Astrocyte of the cerebellum (primary cell): ENCODE data around the gene HIVEP3.
"Not testable (repeated sequence)": the region's sequence is repeated elsewhere in the genome, so short reads cannot be mapped to it uniquely, and the experiment has no call there.

ENCODE experiments used
- DNase-seq: peaks from one replicate; pipeline ENCODE4 v3.0.0-alpha.2; 2011; ENCODE audit warnings: low read depth
- H3K4me3 ChIP-seq: 2 replicates; pipeline ENCODE4 v1.5.1; 2011; ENCODE audit warnings: mild to moderate bottlenecking, low read depth, low read length, moderate library complexity
- in situ Hi-C: cut with HindIII; loops from 2 replicates; pipeline ENCODE4 v1.10.0; 2017; ENCODE audit warnings: low sequenced_read_pairs
- TF ChIP-seq, protein P1 (sequence below): IDR thresholded peaks from 2 replicates; pipeline ENCODE4 v1.5.1; 2012; ENCODE audit warnings: low read length, low read depth, moderate library complexity, mild to moderate bottlenecking; ENCODE audit errors: missing control alignments

Gene HIVEP3

DNA sequence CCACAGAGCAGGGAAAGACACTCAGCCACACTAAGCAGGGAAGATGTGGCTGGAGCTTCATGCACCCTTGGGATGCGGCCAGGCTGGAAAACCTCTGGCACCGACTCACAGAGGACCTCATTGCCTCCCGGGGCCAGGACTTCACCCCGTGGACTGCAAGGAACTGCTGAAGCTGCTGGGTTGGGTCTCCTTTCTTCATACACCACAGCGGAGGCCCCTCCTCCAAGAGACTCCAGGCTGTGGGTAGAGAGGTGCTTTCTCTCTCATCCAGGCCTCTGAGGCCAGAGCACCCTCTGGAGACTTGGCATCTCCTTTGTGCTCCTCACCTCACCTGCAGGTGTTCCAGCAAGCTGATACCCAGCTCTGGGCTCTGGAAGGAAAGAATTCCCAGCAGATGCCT is 358.2 kb downstream of the HIVEP3 start:
- no peak overlapping the region for H3K4me3 ChIP-seq
- DNase-seq, result no peak
- in situ Hi-C loops, result no loop called here
- TF ChIP-seq, protein P1, sequence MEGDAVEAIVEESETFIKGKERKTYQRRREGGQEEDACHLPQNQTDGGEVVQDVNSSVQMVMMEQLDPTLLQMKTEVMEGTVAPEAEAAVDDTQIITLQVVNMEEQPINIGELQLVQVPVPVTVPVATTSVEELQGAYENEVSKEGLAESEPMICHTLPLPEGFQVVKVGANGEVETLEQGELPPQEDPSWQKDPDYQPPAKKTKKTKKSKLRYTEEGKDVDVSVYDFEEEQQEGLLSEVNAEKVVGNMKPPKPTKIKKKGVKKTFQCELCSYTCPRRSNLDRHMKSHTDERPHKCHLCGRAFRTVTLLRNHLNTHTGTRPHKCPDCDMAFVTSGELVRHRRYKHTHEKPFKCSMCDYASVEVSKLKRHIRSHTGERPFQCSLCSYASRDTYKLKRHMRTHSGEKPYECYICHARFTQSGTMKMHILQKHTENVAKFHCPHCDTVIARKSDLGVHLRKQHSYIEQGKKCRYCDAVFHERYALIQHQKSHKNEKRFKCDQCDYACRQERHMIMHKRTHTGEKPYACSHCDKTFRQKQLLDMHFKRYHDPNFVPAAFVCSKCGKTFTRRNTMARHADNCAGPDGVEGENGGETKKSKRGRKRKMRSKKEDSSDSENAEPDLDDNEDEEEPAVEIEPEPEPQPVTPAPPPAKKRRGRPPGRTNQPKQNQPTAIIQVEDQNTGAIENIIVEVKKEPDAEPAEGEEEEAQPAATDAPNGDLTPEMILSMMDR, result no peak

DNA sequence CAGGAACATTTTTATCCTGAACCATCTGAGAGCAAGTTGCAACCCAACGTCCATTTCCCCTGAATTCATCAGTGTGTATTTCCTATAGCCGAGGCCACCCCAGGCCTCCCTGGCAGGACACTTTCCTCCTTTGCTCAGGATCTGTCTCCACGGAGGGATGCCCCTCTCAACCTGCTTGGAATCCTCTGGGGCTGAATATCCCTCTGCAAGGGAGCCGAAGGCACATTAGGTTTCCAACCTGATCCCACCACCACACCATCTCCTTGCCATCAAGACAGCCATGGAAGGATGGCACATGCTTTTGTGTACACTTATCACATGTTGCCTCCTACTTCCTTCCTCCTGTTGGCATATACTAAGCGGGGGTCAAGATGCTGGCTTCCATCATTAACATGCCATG is 359.4 kb downstream of the HIVEP3 start:
- TF ChIP-seq, protein P1, result no peak
- in situ Hi-C loops, result no loop called here
- H3K4me3 ChIP-seq, result no peak overlapping the region
- no peak for DNase-seq

DNA sequence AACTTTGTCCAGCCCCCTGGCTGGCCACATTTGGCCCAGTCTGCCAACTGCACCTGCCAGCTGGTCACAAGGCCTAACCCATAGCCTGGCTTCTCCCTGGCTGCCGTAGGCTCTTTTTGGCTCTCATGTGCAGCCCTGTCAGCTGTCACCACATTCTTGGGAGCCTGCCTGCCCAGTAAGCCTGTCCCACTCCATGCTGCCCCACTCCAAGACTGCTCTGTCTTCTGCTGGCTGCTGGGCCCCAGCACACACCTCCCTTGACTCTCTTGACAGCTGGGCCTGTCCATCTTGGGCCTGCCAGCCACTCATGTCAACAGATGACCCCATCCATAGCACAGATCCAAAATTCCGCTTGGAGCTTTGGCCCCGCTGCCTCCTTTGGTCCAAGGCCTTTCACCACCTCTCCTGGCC is 360.0 kb downstream of the HIVEP3 start:
- H3K4me3 ChIP-seq, result no peak overlapping the region
- TF ChIP-seq, protein P1, result no peak
- no peak for DNase-seq
- in situ Hi-C loops, result no loop called here

DNA sequence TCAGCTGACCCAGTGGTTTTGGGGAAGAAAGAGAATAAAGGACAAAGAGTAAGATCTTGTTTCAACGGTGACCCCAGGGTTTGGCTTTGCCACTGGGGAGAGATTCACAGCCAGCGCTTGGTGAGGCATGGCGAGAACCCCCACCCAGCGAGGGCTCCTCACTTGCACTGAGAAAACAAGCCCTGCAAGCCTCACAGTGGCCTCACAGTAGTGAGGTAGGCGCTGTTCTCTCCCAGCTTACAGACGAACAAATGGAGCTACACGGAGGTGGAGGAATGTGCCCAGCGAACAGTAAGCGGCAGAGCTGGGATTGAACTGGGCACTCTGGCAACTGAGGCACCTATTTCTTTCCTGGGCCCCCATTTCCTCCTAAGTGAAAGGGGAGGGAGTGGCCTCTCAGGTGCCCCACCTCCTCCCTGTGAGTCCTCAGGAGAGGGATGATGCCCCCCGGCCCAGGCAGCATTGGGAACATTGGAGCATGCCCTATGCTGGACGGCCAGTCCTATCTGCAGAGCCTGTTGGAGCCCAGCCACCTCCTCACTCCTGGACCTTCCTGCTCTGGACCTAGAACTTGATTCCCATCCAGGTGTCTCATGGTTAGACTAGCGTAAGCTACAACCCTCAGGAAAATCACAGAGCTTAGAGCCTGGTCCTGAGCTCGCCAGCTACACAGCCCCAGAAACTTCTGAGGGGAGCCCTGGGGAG is 360.8 kb downstream of the HIVEP3 start:
- TF ChIP-seq, protein P1, result no peak
- no peak overlapping the region for H3K4me3 ChIP-seq
- in situ Hi-C loops, result no loop called here
- DNase-seq, result no peak

DNA sequence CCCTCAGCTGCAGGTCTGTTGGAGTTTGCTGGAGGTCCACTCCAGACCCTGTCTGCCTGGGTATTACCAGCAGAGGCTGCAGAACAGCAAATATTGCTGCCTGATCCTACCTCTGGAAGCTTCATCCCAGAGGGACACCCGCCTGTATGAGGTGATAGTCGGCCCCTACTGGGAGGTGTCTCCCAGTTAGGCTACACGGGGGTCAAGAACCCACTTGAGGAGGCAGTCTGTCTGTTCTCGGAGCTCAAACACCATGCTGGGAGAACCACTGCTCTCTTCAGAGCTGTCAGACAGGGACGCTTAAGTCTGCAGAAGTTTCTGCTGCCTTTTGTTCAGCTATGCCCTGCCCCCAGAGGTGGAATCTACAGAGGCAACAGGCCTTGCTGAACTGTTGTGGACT is 364.0 kb downstream of the HIVEP3 start:
- DNase-seq, H3K4me3 ChIP-seq, in situ Hi-C loops: not testable (repeated sequence)

DNA sequence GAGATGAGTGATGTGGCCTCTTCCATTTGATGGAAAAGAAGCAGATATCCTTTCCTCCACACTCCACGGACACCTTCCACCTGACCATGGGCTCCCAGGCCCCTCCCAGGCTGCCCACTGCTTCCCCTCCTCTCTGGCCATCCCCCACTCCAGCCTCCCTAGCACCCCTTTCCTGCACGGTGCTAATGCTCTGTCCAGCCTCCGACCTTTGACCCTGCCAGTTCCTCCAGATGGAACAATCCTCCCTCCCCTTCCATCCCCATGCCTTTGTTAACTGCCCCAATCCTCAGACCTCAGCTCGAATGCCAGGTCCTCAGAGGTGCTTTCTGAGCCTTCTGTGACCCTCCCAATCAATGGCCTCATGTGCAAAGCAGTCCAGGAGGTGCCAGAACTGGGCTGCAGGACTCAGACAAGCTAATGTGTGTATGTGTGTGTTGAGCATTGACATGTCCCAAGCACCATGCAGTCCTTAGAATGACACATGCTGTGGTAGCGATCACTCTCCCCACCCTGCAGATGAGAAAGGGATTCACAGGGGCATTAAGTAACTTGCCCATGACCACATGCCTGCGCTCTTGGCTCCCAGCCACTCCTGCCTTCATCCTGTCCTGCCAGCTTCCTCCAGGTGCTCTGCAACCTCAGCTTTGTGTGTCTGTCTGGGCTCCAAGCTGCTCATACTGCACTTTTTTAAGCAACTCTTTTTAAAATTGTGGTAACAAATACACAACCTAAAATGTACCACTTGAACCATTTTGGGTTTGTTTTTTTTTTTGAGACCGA is 370.8 kb downstream of the HIVEP3 start:
- no peak for DNase-seq
- no peak overlapping the region for H3K4me3 ChIP-seq
- in situ Hi-C loops, result no loop called here
- TF ChIP-seq, protein P1, result no peak

DNA sequence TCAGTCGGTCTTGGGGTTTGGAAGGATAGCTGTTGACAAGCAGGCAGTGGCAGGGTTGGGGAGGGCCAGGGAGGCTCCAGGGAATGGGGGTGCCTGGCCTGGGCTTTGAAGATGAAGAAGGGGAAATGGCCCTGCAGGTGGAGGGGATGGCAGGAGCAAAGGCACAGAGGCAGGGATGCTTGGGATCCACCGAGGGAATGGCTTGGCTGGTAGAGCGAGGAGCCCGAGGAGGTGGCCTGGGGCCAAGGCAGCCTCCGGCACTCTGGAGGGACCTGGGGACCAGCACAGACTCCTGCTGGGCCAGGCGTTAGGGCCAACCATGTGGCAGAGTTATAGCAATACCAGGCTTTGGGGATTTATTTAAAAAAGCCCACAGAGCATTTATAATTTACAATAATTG is 371.4 kb downstream of the HIVEP3 start:
- DNase-seq, result no peak

More for the DNA sequence above, 371.4 kb downstream of the HIVEP3 start:
- in situ Hi-C loops, result no loop called here
- TF ChIP-seq, protein P1, result no peak
- H3K4me3 ChIP-seq, result no peak overlapping the region
